Prostate gland (tissue), 2 donors: ENCODE results near the gene TEX14. TPM values are rescaled to one million over a fixed set of nuclear protein-coding genes. Genes with fewer than 3 reads are reported as not detected.

ENCODE experiments used
- DNase-seq: peaks from one replicate; pipeline ENCODE4 v3.0.0-alpha.2; 2019; ENCODE audit warnings: low spot score
- H3K27ac ChIP-seq, 2 donors: fragments of 200-600 bp; sonication (generic); 2 replicates each; pipeline ENCODE4 v1.5.1; 2017 to 2019
- H3K27me3 ChIP-seq: fragments of 200-600 bp; sonication (generic); replicated peaks from 2 replicates; pipeline ENCODE4 v1.5.1; 2019; ENCODE audit not compliant: insufficient read depth
- H3K36me3 ChIP-seq, 2 donors: fragments of 200-600 bp; sonication (generic); 1 replicate in 1 of 2; 2 replicates in 1 of 2; pipeline versions ENCODE4 v1.5.1 to v1.8.1; 2017 to 2019
- H3K4me1 ChIP-seq: fragments of 200-600 bp; sonication (generic); replicated peaks from 2 replicates; pipeline ENCODE4 v1.5.1; 2019
- H3K4me3 ChIP-seq, 2 donors: fragments of 200-600 bp; sonication (generic); 2 replicates each; pipeline ENCODE4 v1.5.1; 2017 to 2019
- H3K9me3 ChIP-seq: fragments of 200-600 bp; sonication (generic); 2 replicates; pipeline ENCODE4 v1.5.1; 2017
- CTCF ChIP-seq, 4 experiments: fragments of 200-600 bp in 2 of 4; fragments of 450-650 bp in 2 of 4; sonication (generic) in 2 of 4; IDR thresholded peaks; 1 replicate in 3 of 4; 2 replicates in 1 of 4; pipeline ENCODE4 v1.5.1; 2016 to 2019; ENCODE audit warnings: antibody characterized with exemption in 4 of 4, mild to moderate bottlenecking in 2 of 4, moderate library complexity in 2 of 4
- POLR2A ChIP-seq: fragments of 450-650 bp; IDR thresholded peaks from one replicate; pipeline ENCODE4 v1.6.1; 2016; ENCODE audit warnings: antibody characterized with exemption, mild to moderate bottlenecking
- POLR2AphosphoS5 ChIP-seq: sonication (generic); formaldehyde crosslinking; IDR thresholded peaks from one replicate; pipeline ENCODE4 v1.6.1; 2017; ENCODE audit warnings: antibody characterized with exemption
- WGBS: methylation state at CpG from one replicate; pipeline ENCODE4 v1.1.5; 2018; 5-methylcytosine and 5-hydroxymethylcytosine counted together
- intact Hi-C: fragments of 100-400 bp; cut with DNase I; formaldehyde crosslinking; loops from one replicate; pipeline ENCODE4 v1.14.2; 2022
- total RNA-seq, 2 donors: library from RNA; depleted of rRNA; stranded (reverse); fragments of >200 nt; gene quantifications; one replicate each; pipeline ENCODE4 v1.1.0, GENCODE V29; 2016

The TEX14 gene
- total RNA-seq, 2 donors from 2014 or later = 0.50 to 14.3 TPM

DNA sequence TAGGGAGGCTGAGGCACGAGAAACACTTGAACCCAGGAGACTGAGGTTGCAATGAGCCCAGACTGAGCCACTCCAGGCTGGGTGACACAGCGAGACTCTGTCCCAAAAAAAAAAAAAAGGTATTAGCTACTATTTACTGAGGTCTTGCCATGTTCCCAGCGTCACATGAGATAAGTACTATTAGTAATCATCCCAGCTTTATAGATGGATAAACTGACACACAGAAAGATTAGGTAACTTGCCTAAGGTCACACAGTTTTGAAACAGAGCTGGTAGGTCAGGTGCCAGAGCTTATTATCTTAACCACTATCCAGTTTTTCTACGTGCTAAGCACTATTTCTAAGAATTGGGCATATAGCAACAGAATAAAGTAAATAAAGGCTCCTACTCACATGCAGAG is 51.6 kb downstream of the TEX14 start:
- H3K27ac ChIP-seq = no peak overlapping the region
- no peaks in the 10 kb centered on the region for H3K4me1 ChIP-seq
- WGBS = 69% methylated on average over 4 of the region's 4 CpGs
- no peak overlapping the region for H3K4me3 ChIP-seq
- no peaks in the 10 kb centered on the region for H3K27me3 ChIP-seq
- H3K9me3 ChIP-seq = no peaks in the 10 kb centered on the region
- no peak for DNase-seq
- no peaks in the 10 kb centered on the region for H3K36me3 ChIP-seq
- intact Hi-C loops = no loop called here
- no peak for TF ChIP-seq POLR2A
- TF ChIP-seq CTCF (IDR thresholded peaks at IDR 0.05) = no peak
- TF ChIP-seq POLR2AphosphoS5 = no peak

DNA sequence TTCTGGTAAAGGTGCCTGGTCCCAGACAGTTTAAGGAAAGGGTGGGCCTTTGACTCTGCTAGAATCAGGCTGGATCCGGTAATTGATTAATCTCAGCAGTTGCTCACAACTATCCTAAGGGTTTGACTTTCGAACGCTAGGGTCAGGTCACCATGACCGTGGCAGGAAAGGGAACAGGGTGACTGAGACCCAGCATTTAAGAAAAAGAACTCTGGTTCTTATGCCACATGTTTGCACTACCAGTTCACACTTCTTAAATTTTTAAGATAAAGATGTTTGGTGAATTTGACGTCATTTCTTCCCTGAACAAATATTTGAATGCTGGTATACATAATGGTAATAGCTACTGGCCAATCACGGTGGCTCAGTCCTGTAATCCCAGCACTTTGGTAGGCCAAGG is 52.2 kb downstream of the TEX14 start:
- WGBS = 78% methylated on average over 6 of the region's 6 CpGs
- intact Hi-C loops = loop anchor here (10.0 kb wide), 1 partner anchor 125 kb away; the partner anchor contains the start of gene MTMR4
- TF ChIP-seq CTCF (IDR thresholded peaks at IDR 0.05) (no peak), POLR2AphosphoS5 (no peak), POLR2A (no peak)
- H3K27me3 ChIP-seq = no peaks in the 10 kb centered on the region
- no peak overlapping the region for H3K27ac ChIP-seq
- no peaks in the 10 kb centered on the region for H3K4me1 ChIP-seq
- no peak for DNase-seq
- no peak overlapping the region for H3K4me3 ChIP-seq
- no peaks in the 10 kb centered on the region for H3K9me3 ChIP-seq
- no peaks in the 10 kb centered on the region for H3K36me3 ChIP-seq

GRCh38 chr17:58637011-58637570 is 54.8 kb downstream of the TEX14 start:
- H3K27me3 ChIP-seq = no peaks in the 10 kb centered on the region
- intact Hi-C loops = loop anchor here (10.0 kb wide), 1 partner anchor 122 kb away; the partner anchor contains the start of gene MTMR4
- DNase-seq = no peak
- no peaks in the 10 kb centered on the region for H3K4me1 ChIP-seq
- no peaks in the 10 kb centered on the region for H3K9me3 ChIP-seq
- TF ChIP-seq CTCF (IDR thresholded peaks at IDR 0.05) (no peak), POLR2A (no peak), POLR2AphosphoS5 (no peak)
- no peak overlapping the region for H3K4me3 ChIP-seq
- WGBS = 79% methylated on average over 12 of the region's 12 CpGs
- H3K27ac ChIP-seq = no peak overlapping the region
- H3K36me3 ChIP-seq = no peaks in the 10 kb centered on the region

DNA sequence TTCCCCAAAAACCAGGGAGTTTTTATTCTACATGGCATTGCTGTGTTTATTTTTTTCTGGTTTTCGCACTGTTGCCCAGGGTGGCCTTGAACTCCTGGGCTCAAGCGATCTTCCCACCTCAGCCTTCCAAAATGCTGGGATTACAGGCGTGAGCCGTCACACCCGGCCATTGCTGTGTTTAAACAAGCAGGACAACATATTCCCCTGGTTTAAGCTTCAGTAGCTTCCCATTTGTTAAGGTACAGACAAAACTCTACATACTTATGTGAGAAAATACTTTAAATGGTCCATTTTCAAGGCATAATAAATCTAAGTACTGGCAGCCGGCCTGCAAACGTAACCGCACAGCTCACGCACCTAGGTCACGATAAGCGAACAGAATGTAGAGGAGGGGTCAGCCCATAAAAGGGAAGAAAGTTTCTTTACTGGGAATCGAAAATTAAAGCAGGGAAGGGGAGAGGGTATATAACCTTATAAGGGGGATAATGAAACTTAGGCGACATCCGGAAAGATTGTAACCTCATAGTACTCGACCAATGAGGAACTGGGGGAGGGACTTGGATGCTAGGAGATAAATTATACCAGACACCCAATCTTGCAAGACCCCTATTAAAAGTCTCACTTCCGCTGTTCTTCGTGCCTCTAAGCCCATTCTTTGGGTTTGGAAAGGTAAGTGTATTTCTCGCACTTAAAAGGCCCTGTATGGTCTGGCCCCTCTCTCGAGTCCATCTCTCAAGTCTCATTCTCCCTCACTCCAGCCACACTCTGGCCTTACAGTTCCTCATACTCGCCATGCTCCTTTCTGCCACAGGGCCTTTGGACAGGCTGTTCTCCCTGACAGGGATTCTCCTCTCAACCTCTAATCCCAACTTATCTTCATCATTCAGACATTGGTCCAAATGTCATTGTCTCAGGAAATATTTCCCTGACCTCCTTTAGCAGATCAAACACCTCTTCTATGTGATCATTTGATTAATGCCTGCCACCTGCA is 59.2 kb downstream of the TEX14 start:
- no peak for DNase-seq
- intact Hi-C loops = loop anchor here (10.0 kb wide), 1 partner anchor 118 kb away; the partner anchor contains the start of gene MTMR4
- 56% methylated on average over 20 of the region's 20 CpGs for WGBS

More for the DNA sequence above, 59.2 kb downstream of the TEX14 start:
- peak overlapping the region; percentile 80 to 84 for H3K27ac ChIP-seq
- no peak for TF ChIP-seq POLR2AphosphoS5
- TF ChIP-seq POLR2A = no peak
- TF ChIP-seq CTCF (IDR thresholded peaks at IDR 0.05) = no peak
- no peaks in the 10 kb centered on the region for H3K27me3 ChIP-seq
- H3K4me1 ChIP-seq = no peaks in the 10 kb centered on the region
- peak overlapping the region; percentile 12 to 32 for H3K4me3 ChIP-seq
- no peaks in the 10 kb centered on the region for H3K36me3 ChIP-seq
- H3K9me3 ChIP-seq = no peaks in the 10 kb centered on the region
